Raji (cell line): ENCODE results near the gene MPND.
A peak's percentile ranks its signal among the peaks of the same experiment; 100 is the strongest.

Source experiments
- POLR2A ChIP-seq: IDR thresholded peaks from 2 replicates; pipeline ENCODE4 v1.6.1; 2011; ENCODE audit warnings: low read depth, low read length, control low read depth; ENCODE audit not compliant: insufficient read depth

MPND gene

DNA sequence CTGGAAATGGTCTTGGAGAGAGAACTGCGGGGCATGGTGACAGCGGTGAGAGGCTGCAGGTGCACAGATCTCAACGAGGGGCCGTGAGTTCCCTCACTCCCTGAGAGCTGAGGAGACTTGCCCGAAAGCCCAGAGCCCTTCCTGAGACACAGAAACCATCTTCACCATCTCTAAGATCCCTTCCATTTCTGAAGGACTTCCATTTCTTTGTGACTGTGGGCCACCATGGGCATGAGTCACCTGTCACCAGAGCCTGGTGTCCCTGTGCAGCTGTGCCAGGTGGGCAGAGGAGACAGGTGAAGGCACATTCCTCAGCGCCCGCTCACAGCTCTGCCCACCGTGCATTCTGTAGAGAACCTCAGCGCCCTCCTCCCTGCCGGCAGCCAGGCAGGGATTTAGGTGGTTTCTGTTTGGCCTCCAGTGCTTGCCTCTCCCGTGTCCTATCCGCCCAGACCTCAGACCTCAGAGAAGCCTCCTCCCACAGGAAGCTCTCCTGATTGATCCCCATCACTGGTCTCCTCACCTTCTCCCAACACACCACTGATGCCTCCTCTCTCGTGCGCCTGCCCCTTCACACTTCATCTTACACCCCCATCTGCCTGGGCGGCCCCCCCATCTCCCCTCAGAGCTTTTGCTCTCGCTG lies 32.8 kb downstream of the MPND start:
- 0 out of 2 replicates have a peak, but pooled peaks have one; percentile 0 for TF ChIP-seq POLR2A

DNA sequence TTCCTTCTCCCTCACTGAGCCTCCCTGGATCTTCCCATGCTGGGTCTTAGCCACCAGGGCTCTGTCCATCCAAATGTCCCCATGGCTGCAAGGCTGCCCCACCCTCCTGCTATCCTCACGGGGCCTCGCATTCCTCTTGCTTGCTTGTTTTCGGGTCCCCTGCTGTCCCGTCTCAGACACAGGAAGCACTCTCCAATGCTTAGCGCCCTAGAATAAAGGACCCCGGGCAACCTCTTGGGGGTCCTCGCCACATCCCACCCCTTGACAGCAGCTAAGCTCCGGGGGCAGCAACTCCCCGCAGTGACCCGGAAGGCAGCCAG lies 33.3 kb downstream of the MPND start:
- TF ChIP-seq POLR2A = no peak

DNA sequence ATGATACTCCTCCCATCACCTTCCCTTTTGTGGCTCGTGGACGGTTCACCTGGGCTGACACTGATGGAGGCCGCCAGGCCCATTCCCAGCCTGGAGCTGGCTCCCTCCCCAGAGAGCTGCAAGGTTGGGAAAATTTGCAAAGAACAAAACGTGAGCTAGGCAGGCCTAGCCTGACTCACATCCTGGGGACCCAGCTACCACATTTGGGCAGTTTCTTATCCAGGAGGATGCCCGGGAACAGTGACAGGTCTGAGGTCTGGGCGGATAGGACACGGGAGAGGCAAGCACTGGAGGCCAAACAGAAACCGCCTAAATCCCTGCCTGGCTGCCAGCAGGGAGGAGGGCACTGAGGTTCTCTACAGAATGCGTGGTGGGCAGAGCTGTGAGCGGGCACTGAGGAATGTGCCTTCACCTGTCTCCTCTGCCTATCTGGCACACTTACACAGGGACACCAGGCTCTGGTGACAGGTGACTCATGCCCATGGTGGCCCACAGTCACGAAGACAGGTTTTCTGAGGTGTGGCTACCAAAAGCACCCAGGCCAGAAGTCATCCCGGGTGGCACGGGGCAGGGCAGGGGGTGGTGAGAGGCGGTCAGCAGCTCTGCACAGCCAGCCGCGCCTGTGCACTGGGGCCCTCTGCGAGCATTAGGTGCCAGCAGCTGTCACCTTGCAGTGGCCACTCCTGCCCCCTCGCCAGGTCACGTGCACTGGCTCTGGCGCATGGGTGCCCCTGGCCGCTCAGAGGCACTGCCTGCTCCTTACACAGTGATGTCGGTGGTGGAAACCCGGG lies 33.8 kb downstream of the MPND start:
- TF ChIP-seq POLR2A = no peak

DNA sequence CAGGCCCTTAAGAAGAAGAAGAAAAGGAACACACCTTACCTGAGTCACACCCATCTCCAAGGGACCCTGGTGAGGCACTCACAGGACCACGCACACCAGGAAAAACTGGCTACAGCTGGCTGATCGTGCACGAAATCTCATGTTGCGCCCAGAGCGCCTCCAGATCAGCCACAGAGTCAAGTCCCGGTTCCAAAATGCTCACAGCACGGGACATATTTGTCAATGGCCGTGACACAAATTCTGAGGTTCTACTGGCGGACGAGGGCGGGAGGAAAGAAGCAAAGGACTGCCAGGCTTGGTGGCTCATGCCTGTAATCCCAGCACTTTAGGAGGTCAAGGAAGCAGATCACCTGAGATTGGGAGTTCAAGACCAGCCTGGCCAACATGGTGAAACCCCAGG lies 35.5 kb downstream of the MPND start:
- no peak for TF ChIP-seq POLR2A

DNA sequence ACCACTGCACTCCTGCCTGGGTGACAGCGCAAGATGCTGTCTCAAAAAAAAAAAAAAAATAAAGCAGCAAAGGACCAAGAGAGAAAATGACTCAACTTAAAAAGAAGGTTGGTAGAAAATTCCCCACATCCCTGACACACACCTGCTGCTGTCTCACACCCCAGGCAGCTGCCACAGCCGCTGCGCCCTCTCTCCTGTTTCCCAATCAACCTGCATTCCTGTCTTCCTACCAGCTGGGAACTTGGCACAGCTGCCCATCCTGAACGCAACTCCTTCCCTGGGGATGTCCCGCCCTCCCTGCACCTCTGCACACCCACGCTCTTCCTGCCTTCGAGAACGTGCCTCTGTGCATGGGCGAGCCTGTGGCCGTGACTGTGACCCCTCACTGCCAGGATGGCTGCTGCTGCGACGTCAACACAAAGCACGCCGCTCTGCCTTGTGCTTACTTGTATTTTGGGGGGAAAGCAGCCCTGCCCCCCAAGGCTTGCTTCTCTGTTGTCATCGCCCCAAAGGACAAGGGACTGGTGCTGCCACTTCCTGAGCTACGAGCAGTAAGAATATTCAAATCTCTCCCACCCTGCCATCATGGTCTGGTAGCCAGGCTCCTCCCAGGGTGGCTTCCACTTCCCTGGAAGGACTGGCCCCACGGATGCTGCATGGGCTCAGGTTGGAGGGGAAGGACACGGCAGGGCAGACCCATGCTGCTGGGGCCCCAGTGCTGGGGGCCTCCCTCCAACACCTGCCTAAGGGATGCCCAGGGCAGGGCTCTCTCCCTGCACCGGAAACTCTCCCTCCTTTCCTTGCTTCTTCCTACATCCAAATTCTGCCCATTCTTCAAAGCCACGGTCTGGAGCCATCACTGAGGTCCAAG lies 36.3 kb downstream of the MPND start:
- no peak for TF ChIP-seq POLR2A

DNA sequence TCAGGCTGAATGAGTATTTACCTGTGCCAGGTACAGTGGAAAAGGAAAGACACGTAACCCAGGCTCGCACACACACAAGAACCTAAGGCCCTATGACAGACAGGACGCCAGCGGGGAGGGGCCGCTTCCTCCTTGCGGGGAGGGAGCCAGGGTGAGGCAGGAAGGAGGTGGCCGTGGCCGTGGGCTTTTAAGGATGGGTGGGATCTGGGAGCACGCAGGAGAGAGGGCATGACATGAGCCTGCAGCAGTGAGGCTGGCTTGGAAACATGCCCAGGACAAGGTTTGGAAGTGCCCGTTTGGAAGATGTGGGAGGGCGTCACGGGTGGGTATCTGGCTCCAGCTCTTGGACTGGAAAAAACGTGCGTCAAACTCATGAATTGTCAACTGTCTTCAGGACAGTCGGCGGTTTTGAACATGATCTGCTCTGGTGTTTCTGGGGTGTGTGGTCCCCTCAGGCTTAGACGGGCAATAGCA lies 36.9 kb downstream of the MPND start:
- no peak for TF ChIP-seq POLR2A

DNA sequence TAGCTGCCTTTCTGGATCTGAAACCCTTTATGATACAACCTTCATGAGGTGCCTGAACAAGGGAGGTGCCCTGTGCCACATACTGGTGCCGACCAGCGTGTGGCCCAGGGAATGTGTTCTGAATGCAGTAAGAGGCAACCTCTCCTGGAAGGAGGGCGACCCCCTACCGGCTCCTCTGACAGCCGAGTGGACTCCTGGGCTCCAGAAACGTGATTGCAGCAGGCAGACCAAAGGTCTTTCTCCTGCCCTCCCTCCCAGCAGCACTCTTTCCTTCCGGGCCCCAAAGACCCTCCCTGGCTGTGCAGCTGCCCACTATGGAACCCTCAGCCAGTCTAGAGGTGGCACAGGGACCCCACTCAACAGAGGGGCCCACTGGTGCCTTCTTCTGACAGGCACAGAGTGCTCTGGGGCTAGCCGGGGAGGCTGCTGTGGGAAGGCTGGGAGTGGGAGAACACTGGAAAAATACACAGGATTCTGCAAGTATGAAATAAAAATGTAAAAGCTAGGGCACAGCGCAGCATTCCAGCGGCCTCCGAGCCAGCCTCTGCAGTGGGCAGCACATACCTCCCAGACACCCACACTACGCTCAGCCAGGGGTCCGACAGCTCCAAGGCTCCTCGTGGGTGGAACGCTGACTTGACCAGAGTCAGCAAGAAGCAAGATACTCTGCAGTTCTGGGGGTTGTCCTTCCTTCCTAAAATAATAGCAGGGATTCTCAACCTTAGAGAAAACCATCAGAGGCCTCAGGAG lies 42.1 kb downstream of the MPND start:
- TF ChIP-seq POLR2A = no peak

DNA sequence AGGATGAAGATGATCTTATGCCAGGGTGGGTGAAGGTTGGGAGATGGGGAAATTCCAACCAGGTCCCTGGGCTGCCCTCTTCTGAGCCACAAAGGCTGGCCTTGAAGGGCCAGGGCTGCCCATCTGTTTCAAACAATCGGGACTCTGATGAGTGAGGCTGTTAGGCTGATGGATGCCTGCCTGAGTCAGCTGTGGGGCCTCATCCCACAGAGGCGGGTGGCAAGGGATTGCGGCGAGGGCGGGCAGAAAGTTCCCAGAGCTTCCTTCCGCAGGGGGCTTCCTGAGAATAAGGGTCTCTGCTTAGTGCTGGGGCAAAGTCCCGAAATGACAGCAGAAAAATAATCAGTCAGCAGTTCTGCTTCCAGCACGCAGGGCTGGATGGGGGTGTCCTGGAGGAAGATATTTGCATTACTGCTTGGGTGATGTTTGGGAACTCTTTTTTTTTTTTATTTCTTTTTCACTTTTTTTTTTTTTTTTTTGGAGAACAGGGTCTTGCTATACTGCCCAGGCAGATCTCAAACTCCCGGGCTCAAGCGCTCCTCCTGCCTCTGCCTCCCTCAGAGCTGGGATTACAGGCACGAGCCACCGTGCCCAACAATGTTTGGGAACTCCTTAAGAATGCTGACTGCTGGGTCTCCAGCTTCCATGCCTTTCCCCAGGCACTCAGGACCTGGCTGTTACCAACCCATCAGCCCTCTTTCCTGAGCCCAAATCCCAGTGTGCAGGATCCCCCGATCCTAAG lies 42.9 kb downstream of the MPND start:
- no peak for TF ChIP-seq POLR2A

DNA sequence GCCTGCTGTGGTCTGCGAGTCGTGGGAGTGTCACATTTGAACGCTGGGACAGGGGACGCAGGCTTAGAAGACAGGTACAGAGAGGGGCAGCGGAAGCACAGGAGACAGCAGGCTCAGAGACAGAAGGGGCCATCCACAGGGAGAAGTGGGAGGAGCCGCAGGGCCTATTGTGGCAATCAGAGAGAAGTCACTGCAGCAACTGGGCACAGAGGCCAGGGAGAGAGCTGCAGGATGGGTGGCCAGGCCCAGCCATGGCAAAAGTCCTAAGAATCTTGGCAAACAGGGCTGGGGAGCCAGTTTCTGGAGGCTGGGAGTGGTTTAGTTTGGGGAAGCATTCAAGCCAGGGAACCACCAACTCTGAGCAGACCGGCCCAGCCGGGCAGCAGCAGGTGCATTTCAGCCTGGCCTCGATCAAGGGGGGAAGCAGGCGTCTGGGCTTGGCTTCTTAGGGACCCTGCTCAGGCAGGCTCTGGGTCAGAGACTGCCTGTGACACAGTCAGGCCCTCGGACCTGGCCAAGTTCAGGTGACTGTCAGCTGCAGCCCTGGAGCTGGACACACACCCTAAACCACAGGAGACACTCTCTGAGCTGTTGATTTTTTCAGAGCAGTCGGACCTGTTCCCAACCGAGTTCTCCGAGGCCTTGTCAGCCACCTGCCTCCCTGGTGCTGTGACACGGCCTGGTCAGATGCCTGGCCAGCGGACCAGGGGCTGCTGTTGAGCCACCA lies 45.1 kb downstream of the MPND start:
- TF ChIP-seq POLR2A = no peak

DNA sequence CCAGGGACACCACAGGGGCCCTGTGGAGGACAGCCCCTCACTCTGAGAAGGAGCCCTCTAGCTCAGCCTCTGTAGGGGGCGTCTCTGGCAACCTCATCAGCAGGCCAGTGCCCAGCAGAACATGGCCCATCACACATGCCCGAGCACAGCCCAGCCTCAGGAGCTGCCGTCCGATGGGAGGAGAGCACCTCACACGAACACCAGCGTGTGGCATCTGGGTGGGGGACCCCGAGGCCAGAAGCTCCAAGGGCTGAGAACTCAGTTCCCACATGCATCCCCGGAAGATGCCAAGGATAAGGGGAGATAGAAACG lies 45.7 kb downstream of the MPND start:
- TF ChIP-seq POLR2A = no peak

DNA sequence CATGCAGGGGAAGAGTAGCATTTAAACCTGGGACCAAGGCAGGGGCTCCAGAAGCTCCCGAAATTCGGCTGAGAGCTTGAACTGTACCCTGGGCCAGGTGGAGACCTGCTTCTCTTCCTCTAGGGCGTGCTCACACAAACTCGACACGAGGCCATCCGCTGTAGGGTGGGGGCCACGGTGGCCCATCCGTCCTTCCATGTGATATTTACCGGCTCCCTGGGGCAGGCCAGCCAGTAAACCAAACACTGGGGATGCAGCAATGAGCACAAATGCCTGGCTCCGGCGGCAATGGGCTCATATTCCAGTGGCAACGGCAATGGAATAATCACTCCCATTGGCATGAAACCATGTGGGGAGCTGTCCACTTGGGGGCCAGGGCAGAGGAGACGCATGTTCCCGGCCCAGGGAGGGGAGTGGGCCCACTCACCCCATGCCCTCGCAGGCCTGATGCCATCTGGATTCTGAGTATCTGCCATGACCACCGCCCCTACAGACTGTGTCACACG lies 46.2 kb downstream of the MPND start:
- TF ChIP-seq POLR2A = no peak

DNA sequence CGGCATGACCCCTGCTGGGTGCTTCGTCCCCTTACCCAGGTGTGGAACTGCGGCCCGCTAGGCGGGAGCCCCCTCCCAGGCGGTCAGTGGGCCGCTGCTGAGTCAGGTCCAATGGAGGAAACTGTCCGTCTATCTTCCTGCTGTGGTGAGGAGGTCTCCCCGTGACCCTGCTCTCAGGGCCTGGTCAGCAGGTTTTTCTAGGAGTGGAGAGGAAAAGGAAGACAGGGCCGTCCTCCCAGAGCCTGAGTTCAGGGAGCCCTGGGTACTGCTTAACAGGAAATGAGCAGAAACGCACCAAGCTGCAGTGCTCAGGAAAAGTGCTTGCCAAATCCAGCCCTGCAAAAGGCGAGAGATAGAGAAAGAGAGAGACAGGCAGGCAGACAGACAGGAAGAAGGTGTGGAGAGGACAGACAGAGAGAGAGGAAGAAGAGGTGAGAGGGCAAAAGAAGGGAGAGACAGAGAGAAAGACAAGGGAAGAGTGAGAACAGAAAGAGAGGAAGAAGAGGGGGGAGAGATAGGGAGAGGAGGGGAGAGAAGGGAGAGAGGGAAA lies 46.7 kb downstream of the MPND start:
- TF ChIP-seq POLR2A = no peak

DNA sequence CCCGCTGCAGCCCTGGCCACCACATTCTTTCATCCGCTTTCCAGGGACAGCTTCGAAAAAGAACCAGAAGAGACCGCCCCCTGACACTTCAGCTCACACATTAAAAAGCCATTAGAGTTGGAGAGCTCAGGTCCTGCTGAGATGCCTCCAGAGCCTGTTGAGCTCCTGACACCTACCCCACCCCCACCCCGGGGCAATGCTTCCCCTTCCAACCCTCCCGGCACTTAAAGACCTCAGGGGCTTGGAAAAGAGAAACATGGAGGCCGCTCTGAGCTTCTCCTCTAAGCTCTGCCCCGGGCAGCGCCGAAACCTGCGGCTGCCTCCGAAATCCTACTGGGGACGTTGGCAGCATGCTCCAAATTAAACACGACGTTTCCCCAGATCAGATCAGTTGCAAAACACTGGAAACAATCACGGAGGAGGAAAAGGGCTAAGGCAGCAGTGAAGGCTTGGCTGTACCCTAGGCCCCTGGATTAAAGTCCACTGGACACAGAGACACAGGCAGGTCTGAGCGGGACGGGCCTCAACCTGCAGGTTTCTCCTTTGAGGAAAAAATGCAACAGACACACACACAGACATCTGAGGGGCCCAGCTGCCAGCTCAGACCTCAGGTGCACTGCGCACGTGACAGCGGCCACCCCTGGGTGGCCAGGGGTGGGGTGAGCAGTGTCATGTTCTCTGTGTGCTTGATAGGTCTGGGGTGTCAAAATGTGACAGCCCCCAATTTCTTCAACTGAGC lies 47.4 kb downstream of the MPND start:
- TF ChIP-seq POLR2A = no peak
